Measurements from ENCODE around the gene G0S2. TPM values are rescaled to one million over a fixed set of nuclear protein-coding genes. Genes with fewer than 3 reads are reported as not detected.

G0S2 gene
- polyA plus RNA-seq, 1 donor (not counting 4 experiments of a cell fraction or from before 2014, with no cell fraction given) = 46.2 TPM

DNA sequence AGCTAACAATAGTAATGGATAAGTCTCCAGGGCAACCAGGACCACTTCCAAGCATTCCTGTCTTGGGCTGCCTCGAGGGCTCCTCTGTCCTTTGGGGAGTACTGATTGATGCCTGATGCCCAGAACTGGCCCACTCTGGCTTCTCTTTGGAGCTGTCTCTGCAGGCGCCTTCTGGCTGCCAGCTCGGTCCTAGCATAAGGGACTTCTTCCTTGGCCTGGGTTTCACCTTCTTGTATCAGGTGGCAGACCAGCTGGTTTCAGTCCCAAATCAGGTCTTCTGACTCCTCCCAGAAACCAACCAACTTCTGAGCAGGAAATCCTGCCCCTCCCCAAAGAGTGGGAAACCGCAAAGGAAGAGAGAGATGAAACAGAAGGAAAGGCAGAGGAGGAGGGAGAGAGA is 10.6 kb downstream of the G0S2 start:
- Histone ChIP-seq H3K9me1 (ENCODE audit: control insufficient read depth, extremely low read depth, insufficient read depth, low read length) (no peaks in the 10 kb centered on the region), H3K27ac (ENCODE audit: control insufficient read depth, insufficient read depth, low read length) (no peak overlapping the region), H3K27me3 (ENCODE audit: control insufficient read depth, extremely low read depth, insufficient read depth, low read length) (no peaks in the 10 kb centered on the region), H3K79me2 (ENCODE audit: control insufficient read depth, insufficient read depth, low read length) (no peaks in the 10 kb centered on the region), H3K36me3 (ENCODE audit: control insufficient read depth in 2 of 2, extremely low read depth in 1 of 2, insufficient read depth in 2 of 2, low read length in 2 of 2) (no peaks in the 10 kb centered on the region), H2AFZ (ENCODE audit: control insufficient read depth, low read length) (no peak overlapping the region), H3K9ac (ENCODE audit: control insufficient read depth, extremely low read depth, insufficient read depth, low read length) (no peak overlapping the region), H3K9me3 (ENCODE audit: control insufficient read depth, low read depth, low read length) (no peaks in the 10 kb centered on the region), H3K4me2 (ENCODE audit: control insufficient read depth, extremely low read depth, insufficient read depth, low read depth, low read length) (no peak overlapping the region), H3K4me3 (ENCODE audit: control insufficient read depth in 2 of 3, extremely low read depth in 1 of 3, insufficient read depth in 2 of 3, low read depth in 1 of 3, low read length in 3 of 3) (no peak overlapping the region), H3K4me1 (ENCODE audit: control insufficient read depth, extremely low read depth, insufficient read depth, low read length) (peaks cover 15% of the 10 kb centered on the region), H4K20me1 (ENCODE audit: control insufficient read depth, extremely low read depth, insufficient read depth, low read length) (no peaks in the 10 kb centered on the region)
- TF ChIP-seq, protein P1, sequence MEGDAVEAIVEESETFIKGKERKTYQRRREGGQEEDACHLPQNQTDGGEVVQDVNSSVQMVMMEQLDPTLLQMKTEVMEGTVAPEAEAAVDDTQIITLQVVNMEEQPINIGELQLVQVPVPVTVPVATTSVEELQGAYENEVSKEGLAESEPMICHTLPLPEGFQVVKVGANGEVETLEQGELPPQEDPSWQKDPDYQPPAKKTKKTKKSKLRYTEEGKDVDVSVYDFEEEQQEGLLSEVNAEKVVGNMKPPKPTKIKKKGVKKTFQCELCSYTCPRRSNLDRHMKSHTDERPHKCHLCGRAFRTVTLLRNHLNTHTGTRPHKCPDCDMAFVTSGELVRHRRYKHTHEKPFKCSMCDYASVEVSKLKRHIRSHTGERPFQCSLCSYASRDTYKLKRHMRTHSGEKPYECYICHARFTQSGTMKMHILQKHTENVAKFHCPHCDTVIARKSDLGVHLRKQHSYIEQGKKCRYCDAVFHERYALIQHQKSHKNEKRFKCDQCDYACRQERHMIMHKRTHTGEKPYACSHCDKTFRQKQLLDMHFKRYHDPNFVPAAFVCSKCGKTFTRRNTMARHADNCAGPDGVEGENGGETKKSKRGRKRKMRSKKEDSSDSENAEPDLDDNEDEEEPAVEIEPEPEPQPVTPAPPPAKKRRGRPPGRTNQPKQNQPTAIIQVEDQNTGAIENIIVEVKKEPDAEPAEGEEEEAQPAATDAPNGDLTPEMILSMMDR (optimal IDR thresholded peaks at IDR 0.05 in 1 of 3, IDR thresholded peaks at IDR 0.05 in 1 of 3, conservative IDR thresholded peaks at IDR 0.05 in 1 of 3; ENCODE audit: extremely low read depth in 1 of 3, insufficient read depth in 2 of 3, low read length in 3 of 3) = no peak
- no peak for TF ChIP-seq EZH2 (IDR thresholded peaks at IDR 0.05; ENCODE audit: low read length)
- no peak for FAIRE-seq
- DNase-seq (ENCODE audit: low read depth, low spot score) = no peak
- dilution Hi-C loops (cut with MboI; ENCODE audit: extremely low pct_ligation_motif_present, low sequenced_read_pairs) = no loop called here

DNA sequence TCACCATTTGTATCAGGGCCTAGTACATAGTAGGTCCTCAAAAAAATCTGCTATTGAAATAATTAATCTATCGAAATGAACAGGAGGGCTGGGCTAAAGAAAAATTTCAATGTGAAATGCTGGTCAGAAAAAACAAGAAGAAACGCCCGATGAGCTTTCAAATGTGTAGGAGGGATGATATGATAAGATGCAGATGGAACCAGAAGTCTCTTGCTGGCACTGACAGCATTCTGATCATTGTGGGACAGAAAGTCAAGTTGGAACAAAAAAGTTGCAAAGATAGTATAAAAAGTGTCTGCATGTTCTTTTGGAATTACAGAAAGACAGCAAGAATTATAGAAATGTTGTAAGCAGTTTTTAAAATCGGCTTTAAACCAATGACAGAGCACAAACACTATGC is 11.1 kb downstream of the G0S2 start:
- Histone ChIP-seq H3K36me3 (ENCODE audit: control insufficient read depth in 2 of 2, extremely low read depth in 1 of 2, insufficient read depth in 2 of 2, low read length in 2 of 2) (no peaks in the 10 kb centered on the region), H3K9me1 (ENCODE audit: control insufficient read depth, extremely low read depth, insufficient read depth, low read length) (no peaks in the 10 kb centered on the region), H3K4me2 (ENCODE audit: control insufficient read depth, extremely low read depth, insufficient read depth, low read depth, low read length) (no peak overlapping the region), H3K27ac (ENCODE audit: control insufficient read depth, insufficient read depth, low read length) (no peak overlapping the region), H3K9me3 (ENCODE audit: control insufficient read depth, low read depth, low read length) (no peaks in the 10 kb centered on the region), H2AFZ (ENCODE audit: control insufficient read depth, low read length) (no peak overlapping the region), H3K4me1 (ENCODE audit: control insufficient read depth, extremely low read depth, insufficient read depth, low read length) (peaks cover 19% of the 10 kb centered on the region), H3K79me2 (ENCODE audit: control insufficient read depth, insufficient read depth, low read length) (no peaks in the 10 kb centered on the region), H3K4me3 (ENCODE audit: control insufficient read depth in 2 of 3, extremely low read depth in 1 of 3, insufficient read depth in 2 of 3, low read depth in 1 of 3, low read length in 3 of 3) (no peak overlapping the region), H3K9ac (ENCODE audit: control insufficient read depth, extremely low read depth, insufficient read depth, low read length) (no peak overlapping the region), H4K20me1 (ENCODE audit: control insufficient read depth, extremely low read depth, insufficient read depth, low read length) (no peaks in the 10 kb centered on the region), H3K27me3 (ENCODE audit: control insufficient read depth, extremely low read depth, insufficient read depth, low read length) (no peaks in the 10 kb centered on the region)
- no peak for FAIRE-seq
- no peak for TF ChIP-seq EZH2 (IDR thresholded peaks at IDR 0.05; ENCODE audit: low read length)
- TF ChIP-seq, protein P1 (optimal IDR thresholded peaks at IDR 0.05 in 1 of 3, IDR thresholded peaks at IDR 0.05 in 1 of 3, conservative IDR thresholded peaks at IDR 0.05 in 1 of 3; ENCODE audit: extremely low read depth in 1 of 3, insufficient read depth in 2 of 3, low read length in 3 of 3) = no peak
- dilution Hi-C loops (cut with MboI; ENCODE audit: extremely low pct_ligation_motif_present, low sequenced_read_pairs) = no loop called here
- no peak for DNase-seq (ENCODE audit: low read depth, low spot score)
